ENCODE measurements around the gene CDH4. TPM values are rescaled to one million over a fixed set of nuclear protein-coding genes. Genes with fewer than 3 reads are reported as not detected.

The CDH4 gene
- total RNA-seq, 1 donor from 2014 or later: 0.08 TPM

GRCh38 chr20:61765081-61765870 lies 513.2 kb downstream of the CDH4 start:
- ATAC-seq: no peak
- DNase-seq (ENCODE audit: missing footprints): no peak
- intact Hi-C loops (cut with DNase I): no loop called here

GRCh38 chr20:61765871-61766654 lies 514.0 kb downstream of the CDH4 start:
- ATAC-seq (no peak), DNase-seq (ENCODE audit: missing footprints) (peak; percentile 35)
- intact Hi-C loops (cut with DNase I): no loop called here

GRCh38 chr20:61766921-61767610 lies 515.0 kb downstream of the CDH4 start:
- DNase-seq (ENCODE audit: missing footprints): peak; percentile 34
- intact Hi-C loops (cut with DNase I): no loop called here
- no peak for ATAC-seq

- intact Hi-C loops (cut with DNase I): no loop called here
- ATAC-seq (no peak), DNase-seq (ENCODE audit: missing footprints) (peak; percentile 50)
These were observed 515.9 kb downstream of the CDH4 start for GRCh38 chr20:61767761-61768494.

- ATAC-seq: no peak
- DNase-seq (ENCODE audit: missing footprints): no peak
- intact Hi-C loops (cut with DNase I): no loop called here
These were observed 516.7 kb downstream of the CDH4 start for GRCh38 chr20:61768571-61769285.

GRCh38 chr20:61769286-61769832 lies 517.3 kb downstream of the CDH4 start:
- no peak for DNase-seq (ENCODE audit: missing footprints)
- intact Hi-C loops (cut with DNase I): no loop called here

GRCh38 chr20:61770113-61770585 lies 518.1 kb downstream of the CDH4 start:
- ATAC-seq (no peak), DNase-seq (ENCODE audit: missing footprints) (no peak)
- intact Hi-C loops (cut with DNase I): no loop called here

More at GRCh38 chr20:61769286-61769832, 517.3 kb downstream of the CDH4 start:
- no peak for ATAC-seq

- intact Hi-C loops (cut with DNase I): no loop called here
- no peak for ATAC-seq
- DNase-seq (ENCODE audit: missing footprints): no peak
These were observed 519.8 kb downstream of the CDH4 start for GRCh38 chr20:61771805-61772350.

GRCh38 chr20:61772828-61773631 lies 521.0 kb downstream of the CDH4 start:
- DNase-seq (ENCODE audit: missing footprints): peak; percentile 50
- intact Hi-C loops (cut with DNase I): no loop called here
- ATAC-seq: no peak

- intact Hi-C loops (cut with DNase I): no loop called here
- no peak for ATAC-seq
- no peak for DNase-seq (ENCODE audit: missing footprints)
These were observed 522.0 kb downstream of the CDH4 start for GRCh38 chr20:61773926-61774587.

- DNase-seq (ENCODE audit: missing footprints): no peak
- intact Hi-C loops (cut with DNase I): no loop called here
These were observed 523.4 kb downstream of the CDH4 start for GRCh38 chr20:61775423-61775822.

GRCh38 chr20:61776491-61777075 lies 524.5 kb downstream of the CDH4 start:
- DNase-seq (ENCODE audit: missing footprints) (no peak), ATAC-seq (no peak)
- intact Hi-C loops (cut with DNase I): no loop called here

More at GRCh38 chr20:61775423-61775822, 523.4 kb downstream of the CDH4 start:
- ATAC-seq: no peak

- no peak for ATAC-seq
- intact Hi-C loops (cut with DNase I): no loop called here
- no peak for DNase-seq (ENCODE audit: missing footprints)
These were observed 525.9 kb downstream of the CDH4 start for GRCh38 chr20:61777773-61778494.

GRCh38 chr20:61778495-61778863 lies 526.4 kb downstream of the CDH4 start:
- ATAC-seq (no peak), DNase-seq (ENCODE audit: missing footprints) (no peak)
- intact Hi-C loops (cut with DNase I): no loop called here

- no peak for ATAC-seq
- no peak for DNase-seq (ENCODE audit: missing footprints)
- intact Hi-C loops (cut with DNase I): no loop called here
These were observed 527.3 kb downstream of the CDH4 start for GRCh38 chr20:61779176-61779965.

Measured in Right ventricle myocardium inferior (tissue), 1 donor.